DND-41 (cell line): ENCODE data around the gene ATXN1.

Source experiments
- ATAC-seq: fragments of 200-7000 bp; cut with Tn5 transposase; 3 replicates; pipeline ENCODE4 v1.9.1; 2021; ENCODE audit warnings: low read depth; ENCODE audit not compliant: insufficient read depth
- DNase-seq: peaks from one replicate; pipeline ENCODE4 v3.0.0-alpha.2; 2020
- H2AFZ ChIP-seq: 2 replicates; pipeline ENCODE4 v1.6.0; 2012; ENCODE audit warnings: low read depth, low read length
- H3K27ac ChIP-seq: 2 replicates; pipeline ENCODE4 v1.5.1; 2012; ENCODE audit warnings: low read length, inconsistent platforms
- H3K27me3 ChIP-seq: fragments of 200-600 bp; sonication (generic); 2 replicates; pipeline ENCODE4 v1.6.0; 2012; ENCODE audit warnings: low read length, mild to moderate bottlenecking, inconsistent platforms; ENCODE audit not compliant: insufficient read depth, poor library complexity
- H3K36me3 ChIP-seq: 2 replicates; pipeline ENCODE4 v1.5.1; 2012; ENCODE audit warnings: low read length, inconsistent platforms; ENCODE audit not compliant: insufficient read depth
- H3K4me1 ChIP-seq: 2 replicates; pipeline ENCODE4 v1.5.1; 2012; ENCODE audit warnings: mild to moderate bottlenecking, low read length; ENCODE audit not compliant: insufficient read depth
- H3K4me2 ChIP-seq: 2 replicates; pipeline ENCODE4 v1.6.0; 2012; ENCODE audit warnings: mild to moderate bottlenecking, moderate library complexity, low read length, inconsistent platforms; ENCODE audit not compliant: insufficient read depth
- H3K4me3 ChIP-seq, 2 experiments: fragments of 200-600 bp in 1 of 2; shearing (Covaris generic) in 1 of 2; 2 replicates each; pipeline ENCODE4 v1.5.1; 2012 to 2016; ENCODE audit warnings: inconsistent platforms in 2 of 2, low read length in 2 of 2, mild to moderate bottlenecking in 2 of 2, low read depth in 1 of 2, moderate library complexity in 1 of 2
- H3K79me2 ChIP-seq: 2 replicates; pipeline ENCODE4 v1.6.0; 2012; ENCODE audit warnings: low read length, inconsistent platforms; ENCODE audit not compliant: insufficient read depth
- H3K9ac ChIP-seq: 2 replicates; pipeline ENCODE4 v1.6.0; 2012; ENCODE audit warnings: low read depth, mild to moderate bottlenecking, inconsistent platforms, low read length, moderate library complexity
- H3K9me3 ChIP-seq: 2 replicates; pipeline ENCODE4 v1.5.1; 2012; ENCODE audit warnings: low read length, moderate library complexity, mild to moderate bottlenecking, inconsistent platforms; ENCODE audit not compliant: insufficient read depth, severe bottlenecking
- H4K20me1 ChIP-seq: 2 replicates; pipeline ENCODE4 v1.6.0; 2012; ENCODE audit warnings: low read length; ENCODE audit not compliant: insufficient read depth
- CTCF ChIP-seq: IDR thresholded peaks from 2 replicates; pipeline ENCODE4 v1.5.1; 2012; ENCODE audit warnings: borderline replicate concordance, low read length, moderate library complexity, mild to moderate bottlenecking; ENCODE audit not compliant: poor library complexity, severe bottlenecking; ENCODE audit errors: extremely low read depth
- EZH2 ChIP-seq: IDR thresholded peaks from 3 replicates; pipeline ENCODE4 v1.6.1; 2012; ENCODE audit warnings: borderline replicate concordance, low read depth, mild to moderate bottlenecking, moderate library complexity, low read length, inconsistent platforms; ENCODE audit not compliant: severe bottlenecking

The ATXN1 gene

GRCh38 chr6:16375206-16375605, 386.1 kb downstream of the ATXN1 start:
- no peak for ATAC-seq
- no peaks in the 10 kb centered on the region for H3K36me3 ChIP-seq
- no peak overlapping the region for H3K4me2 ChIP-seq
- H2AFZ ChIP-seq, result no peak overlapping the region
- H4K20me1 ChIP-seq, result no peaks in the 10 kb centered on the region
- no peak for TF ChIP-seq CTCF
- TF ChIP-seq EZH2, result no peak
- H3K4me1 ChIP-seq, result no peaks in the 10 kb centered on the region
- no peak for DNase-seq
- no peak overlapping the region for H3K4me3 ChIP-seq
- H3K9ac ChIP-seq, result no peak overlapping the region
- H3K79me2 ChIP-seq, result no peaks in the 10 kb centered on the region
- no peaks in the 10 kb centered on the region for H3K27me3 ChIP-seq
- no peaks in the 10 kb centered on the region for H3K9me3 ChIP-seq
- no peak overlapping the region for H3K27ac ChIP-seq

- Histone ChIP-seq H3K36me3 (no peaks in the 10 kb centered on the region), H3K9me3 (no peaks in the 10 kb centered on the region), H3K4me1 (no peaks in the 10 kb centered on the region), H4K20me1 (no peaks in the 10 kb centered on the region), H2AFZ (no peak overlapping the region), H3K9ac (no peak overlapping the region), H3K4me3 (no peak overlapping the region), H3K79me2 (no peaks in the 10 kb centered on the region), H3K27ac (no peak overlapping the region), H3K4me2 (no peak overlapping the region), H3K27me3 (no peaks in the 10 kb centered on the region)
- DNase-seq, result no peak
- no peak for ATAC-seq
- TF ChIP-seq EZH2, result no peak
- TF ChIP-seq CTCF, result no peak
These were observed 386.6 kb downstream of the ATXN1 start for GRCh38 chr6:16374461-16375200.

- H3K4me1 ChIP-seq, result no peaks in the 10 kb centered on the region
- H3K27ac ChIP-seq, result no peak overlapping the region
- no peak for TF ChIP-seq EZH2
- TF ChIP-seq CTCF, result no peak
- H3K4me2 ChIP-seq, result no peak overlapping the region
- no peak overlapping the region for H3K4me3 ChIP-seq
- no peaks in the 10 kb centered on the region for H3K36me3 ChIP-seq
- no peaks in the 10 kb centered on the region for H4K20me1 ChIP-seq
- no peak overlapping the region for H3K9ac ChIP-seq
- no peak overlapping the region for H2AFZ ChIP-seq
- H3K27me3 ChIP-seq, result no peaks in the 10 kb centered on the region
- H3K9me3 ChIP-seq, result no peaks in the 10 kb centered on the region
- ATAC-seq (no peak), DNase-seq (no peak)
- H3K79me2 ChIP-seq, result no peaks in the 10 kb centered on the region
These were observed 387.2 kb downstream of the ATXN1 start for GRCh38 chr6:16374016-16374415.
